Measurements from ENCODE around the gene HSPA1B. TPM values are rescaled to one million over a fixed set of nuclear protein-coding genes. Genes with fewer than 3 reads are reported as not detected.

HSPA1B gene
- total RNA-seq, 1 experiment from 2014 or later = 214 TPM

GRCh38 chr6:31827286-31828079 lies at the start of gene HSPA1B (continued):
- TF ChIP-seq REST (IDR thresholded peaks at IDR 0.05; ENCODE audit: low read depth) = no peak
- peak; percentile 16 for TF ChIP-seq TCF7L2 (IDR thresholded peaks at IDR 0.05; ENCODE audit: borderline replicate concordance, extremely low read depth, insufficient read depth, insufficient read length)

GRCh38 chr6:31778193-31778592 lies 49.3 kb upstream of the HSPA1B start:
- RAD21 ChIA-PET (ENCODE audit: low non-redundant PET in 1 of 2, low total read pairs in 2 of 2, uncharacterized antibody in 2 of 2, unreplicated experiment in 2 of 2) = no interaction called here
- H3K9me3 ChIP-seq (ENCODE audit: control insufficient read depth in 1 of 2, insufficient read depth in 1 of 2, low read depth in 1 of 2, low read length in 2 of 2) = no peaks in the 10 kb centered on the region
- no peaks in the 10 kb centered on the region for H3K27me3 ChIP-seq (ENCODE audit: insufficient read depth, low read length)
- CTCF ChIA-PET = no interaction called here
- DNase-seq (ENCODE audit: low read depth, low spot score) = no peak
- intact Hi-C loops (cut with micrococcal nuclease) = no loop called here
- peak overlapping the region; percentile 79; the same call in 1 of the 2 replicates for H3K4me2 ChIP-seq (ENCODE audit: low read length)
- no peak for ATAC-seq
- H3K4me3 ChIP-seq (replicated peaks in 1 of 2; ENCODE audit: low read depth in 1 of 2, low read length in 2 of 2) = no peak overlapping the region
- H3K36me3 ChIP-seq (ENCODE audit: control insufficient read depth in 1 of 2, insufficient read depth in 2 of 2, low read length in 2 of 2) = peaks cover 12 to 38% of the 10 kb centered on the region in 2 experiments
- no peak overlapping the region for H3K9ac ChIP-seq (ENCODE audit: low read length)
- H3K79me2 ChIP-seq (ENCODE audit: insufficient read depth, low read length) = no peaks in the 10 kb centered on the region
- no peaks in the 10 kb centered on the region for H4K20me1 ChIP-seq (ENCODE audit: insufficient read depth)
- no peaks in the 10 kb centered on the region for H3K9me2 ChIP-seq (ENCODE audit: insufficient read depth)
- peaks cover 34 to 47% of the 10 kb centered on the region in 2 experiments for H3K4me1 ChIP-seq (ENCODE audit: control insufficient read depth in 1 of 2, insufficient read depth in 2 of 2, low read length in 2 of 2)
- no TSS peak for BruUV-seq (replicated peaks)
- H2AFZ ChIP-seq (ENCODE audit: low read depth, low read length, poor library complexity, severe bottlenecking) = no peak overlapping the region
- H3K27ac ChIP-seq (ENCODE audit: low read depth, low read length) = peak overlapping the region; percentile 79
- POLR2A ChIA-PET = interaction anchor here (1.0 to 2.0 kb wide), 4 partner anchors 8 to 49 kb away, joined by 3 to 16 read pairs (median 4); partner anchors contain the start of genes HSPA1B and LSM2
- no peak for TF ChIP-seq POLR2A (IDR thresholded peaks at IDR 0.05; ENCODE audit: borderline replicate concordance, extremely low read depth, insufficient read depth, insufficient read length)
- TF ChIP-seq CEBPB (IDR thresholded peaks at IDR 0.05; ENCODE audit: low read depth) = no peak
- TF ChIP-seq POLR2AphosphoS5 (IDR thresholded peaks at IDR 0.05; ENCODE audit: low read depth, low read length) = no peak
- TF ChIP-seq TCF7L2 (IDR thresholded peaks at IDR 0.05; ENCODE audit: borderline replicate concordance, extremely low read depth, insufficient read depth, insufficient read length) = no peak
- TF ChIP-seq ZFX (IDR thresholded peaks at IDR 0.05) = no peak
- TF ChIP-seq SP1 (IDR thresholded peaks at IDR 0.05; ENCODE audit: low read depth) = no peak
- no peak for TF ChIP-seq REST (IDR thresholded peaks at IDR 0.05; ENCODE audit: low read depth)
- no peak for TF ChIP-seq EGR1 (IDR thresholded peaks at IDR 0.05; ENCODE audit: low read depth)
- TF ChIP-seq ZBTB33 (IDR thresholded peaks at IDR 0.05; ENCODE audit: extremely low read depth, insufficient replicate concordance, low read length) = no peak
- TF ChIP-seq CBX3 (IDR thresholded peaks at IDR 0.05; ENCODE audit: low read depth) = no peak
- TF ChIP-seq ELF1 (IDR thresholded peaks at IDR 0.05; ENCODE audit: borderline replicate concordance, low read depth) = no peak
- no peak for TF ChIP-seq ATF3 (IDR thresholded peaks at IDR 0.05)
- TF ChIP-seq MAX (IDR thresholded peaks at IDR 0.05) = no peak
- no peak for TF ChIP-seq SIN3A (IDR thresholded peaks at IDR 0.05; ENCODE audit: low read depth)
